ENCODE results near the gene SAC3D1. TPM values are rescaled to one million over a fixed set of nuclear protein-coding genes. Genes with fewer than 3 reads are reported as not detected.
A peak's percentile ranks its signal among the peaks of the same experiment; 100 is the strongest.

SAC3D1 gene
- total RNA-seq, 1 donor from 2014 or later, result 11.3 TPM

GRCh38 chr11:65026810-65027209 is 14.2 kb upstream of the SAC3D1 start:
- ATAC-seq, result peak; percentile 2

GRCh38 chr11:65027213-65028067 is 13.6 kb upstream of the SAC3D1 start, which contains the start of gene SNX15:
TSS of gene SNX15 (plus strand) at chr11:65027439. CDS start at chr11:65027538, 99 bp downstream.
- ATAC-seq, result peak; percentile 94

- ATAC-seq, result no peak
These were observed 8.8 kb upstream of the SAC3D1 start for GRCh38 chr11:65032216-65032615.

GRCh38 chr11:65034423-65034822 is 6.6 kb upstream of the SAC3D1 start:
- ATAC-seq, result no peak

- no peak for ATAC-seq
These were observed 5.4 kb upstream of the SAC3D1 start for GRCh38 chr11:65035579-65035978.

- no peak for ATAC-seq
These were observed 4.1 kb upstream of the SAC3D1 start for GRCh38 chr11:65036931-65037330.

GRCh38 chr11:65040520-65040846 is 527 bp upstream of the SAC3D1 start:
- ATAC-seq, result no peak

- ATAC-seq, result no peak
These were observed 1.9 kb downstream of the SAC3D1 start for GRCh38 chr11:65042891-65043290.

GRCh38 chr11:65043881-65044501 is 3.0 kb downstream of the SAC3D1 start:
- ATAC-seq, result no peak

GRCh38 chr11:65045061-65045460 is 4.1 kb downstream of the SAC3D1 start:
- no peak for ATAC-seq

GRCh38 chr11:65045728-65046127 is 4.7 kb downstream of the SAC3D1 start:
- no peak for ATAC-seq

GRCh38 chr11:65047581-65048422 is 6.8 kb downstream of the SAC3D1 start:
- peak; percentile 4 for ATAC-seq

- ATAC-seq, result no peak
These were observed 10.4 kb downstream of the SAC3D1 start for GRCh38 chr11:65051398-65051858.

GRCh38 chr11:65053827-65054508 is 13.0 kb downstream of the SAC3D1 start:
- no peak for ATAC-seq

- no peak for ATAC-seq
These were observed 14.5 kb downstream of the SAC3D1 start for GRCh38 chr11:65055538-65055937.

GRCh38 chr11:65056999-65057398 is 16.0 kb downstream of the SAC3D1 start:
- no peak for ATAC-seq

- no peak for ATAC-seq
These were observed 16.5 kb downstream of the SAC3D1 start for GRCh38 chr11:65057526-65057925.

- ATAC-seq, result no peak
These were observed 17.0 kb downstream of the SAC3D1 start for GRCh38 chr11:65058012-65058411.

- ATAC-seq, result no peak
These were observed 17.5 kb downstream of the SAC3D1 start, which contains the start of gene NAALADL1 for GRCh38 chr11:65058419-65059054. TSS of gene NAALADL1 (minus strand) at chr11:65058553. CDS start at chr11:65058521, 32 bp downstream.

GRCh38 chr11:65059523-65059922 is 18.5 kb downstream of the SAC3D1 start:
- no peak for ATAC-seq

GRCh38 chr11:65059959-65060824 is 19.2 kb downstream of the SAC3D1 start:
- ATAC-seq, result no peak
